ENCODE measurements around the gene PDE4D.

PDE4D gene

DNA sequence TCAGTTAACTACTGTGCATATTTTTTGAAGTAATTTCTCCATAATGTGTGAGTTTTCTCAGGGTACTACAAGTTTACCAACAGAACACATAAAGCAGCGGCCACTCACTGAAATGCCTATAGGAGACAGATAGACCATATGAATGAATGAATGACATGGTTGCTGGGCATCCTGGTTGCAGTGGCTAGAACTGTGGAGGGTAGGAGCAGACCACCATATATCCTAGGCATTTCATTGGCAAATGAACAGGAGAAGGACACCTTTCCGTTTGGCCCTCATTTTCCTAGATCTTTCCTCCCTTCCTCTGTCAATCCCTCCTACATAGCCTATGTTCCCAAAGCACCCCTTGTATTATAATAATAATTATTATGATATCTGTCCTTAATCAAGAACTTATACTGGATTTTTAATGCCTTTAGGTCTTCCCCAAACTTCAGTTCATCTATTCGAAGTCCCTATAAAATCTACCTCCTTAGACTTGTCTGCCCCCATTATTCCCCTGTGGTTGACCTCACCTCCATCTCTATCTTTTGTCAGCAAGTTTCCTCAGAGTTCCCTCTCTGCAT is 838.5 kb downstream of the PDE4D start:
- DNase-seq = no peak

DNA sequence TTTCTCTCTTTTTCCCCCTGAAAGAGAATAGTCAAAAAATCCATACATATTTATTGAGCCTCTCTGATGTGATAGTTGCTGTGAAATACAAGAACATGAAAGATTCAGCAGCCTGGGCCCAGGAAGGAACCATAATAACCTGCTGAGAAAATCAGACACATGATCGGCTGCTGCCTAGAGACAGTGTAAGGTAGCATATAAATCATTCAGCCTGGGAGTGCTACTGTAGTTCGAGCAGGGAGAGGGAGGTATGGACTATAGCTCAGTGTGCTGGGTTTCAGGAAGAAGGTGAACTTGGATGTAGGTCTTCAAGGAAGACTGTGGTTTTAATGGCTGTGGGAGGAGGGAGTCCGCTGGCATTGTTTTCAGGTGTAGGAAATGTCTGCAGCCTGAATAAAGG is 841.6 kb downstream of the PDE4D start:
- no peak for DNase-seq

DNA sequence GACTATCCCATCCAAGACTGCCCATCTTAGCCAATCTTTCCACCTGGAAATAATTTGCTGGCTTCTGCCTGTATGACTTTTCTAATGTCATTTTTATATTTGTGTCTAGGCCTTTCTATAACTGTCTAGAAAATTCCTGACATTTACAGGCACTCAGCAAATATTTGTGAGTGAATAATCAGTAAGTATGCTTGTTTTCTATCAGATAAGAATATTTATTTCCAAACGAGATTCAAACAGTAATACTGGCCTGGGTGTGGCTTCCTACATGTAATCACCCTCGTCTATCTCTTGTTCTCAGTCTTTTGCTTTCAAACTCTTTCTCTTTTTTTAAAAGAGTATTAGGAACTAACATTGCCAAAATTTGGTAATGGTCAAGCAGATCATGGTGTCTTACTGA is 844.4 kb downstream of the PDE4D start:
- no peak for DNase-seq

DNA sequence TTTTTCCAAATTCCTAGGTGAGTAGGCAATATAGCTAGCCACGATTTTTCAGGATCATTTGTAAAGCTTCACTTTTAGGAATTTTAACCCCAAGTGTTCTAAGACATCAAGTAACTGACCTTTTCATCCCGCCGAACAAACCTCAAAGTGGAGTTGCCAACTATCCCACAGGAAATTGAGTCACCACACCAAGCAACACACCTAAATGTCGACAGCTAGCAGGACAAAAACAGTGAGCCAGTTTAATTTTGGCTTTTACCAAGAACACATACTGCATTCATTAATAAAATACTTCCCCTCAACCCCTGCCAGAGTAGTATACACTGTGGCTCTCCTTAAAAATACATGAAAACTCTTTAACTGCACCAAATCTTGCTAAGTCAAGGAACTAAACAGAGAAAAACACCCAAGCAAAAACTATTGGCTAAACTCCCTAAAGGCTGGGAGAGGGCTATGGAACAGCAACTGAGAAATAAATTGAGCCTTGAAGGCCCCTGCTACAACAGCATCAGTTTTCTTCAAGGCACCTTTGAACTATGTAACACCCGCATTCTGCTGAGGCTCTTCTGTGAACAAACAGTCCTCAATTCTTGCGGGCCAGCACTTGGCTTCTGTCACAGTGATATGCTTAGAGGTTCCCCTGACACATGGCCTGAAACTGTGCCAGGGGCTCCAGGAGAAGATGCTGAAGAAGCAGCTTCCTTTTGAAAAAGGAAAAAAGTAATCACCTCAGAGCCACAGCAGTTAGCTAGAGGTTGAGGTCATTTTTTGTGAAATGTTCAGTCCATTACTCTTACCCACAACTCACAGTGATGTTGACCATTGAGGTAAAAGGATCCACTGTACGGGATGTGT is 851.1 kb downstream of the PDE4D start:
- no peak for DNase-seq

- no peak for DNase-seq
Observed at GRCh38 chr5:59041355-59041754, 852.2 kb downstream of the PDE4D start.

GRCh38 chr5:59040804-59041201 is 852.7 kb downstream of the PDE4D start:
- no peak for DNase-seq

DNA sequence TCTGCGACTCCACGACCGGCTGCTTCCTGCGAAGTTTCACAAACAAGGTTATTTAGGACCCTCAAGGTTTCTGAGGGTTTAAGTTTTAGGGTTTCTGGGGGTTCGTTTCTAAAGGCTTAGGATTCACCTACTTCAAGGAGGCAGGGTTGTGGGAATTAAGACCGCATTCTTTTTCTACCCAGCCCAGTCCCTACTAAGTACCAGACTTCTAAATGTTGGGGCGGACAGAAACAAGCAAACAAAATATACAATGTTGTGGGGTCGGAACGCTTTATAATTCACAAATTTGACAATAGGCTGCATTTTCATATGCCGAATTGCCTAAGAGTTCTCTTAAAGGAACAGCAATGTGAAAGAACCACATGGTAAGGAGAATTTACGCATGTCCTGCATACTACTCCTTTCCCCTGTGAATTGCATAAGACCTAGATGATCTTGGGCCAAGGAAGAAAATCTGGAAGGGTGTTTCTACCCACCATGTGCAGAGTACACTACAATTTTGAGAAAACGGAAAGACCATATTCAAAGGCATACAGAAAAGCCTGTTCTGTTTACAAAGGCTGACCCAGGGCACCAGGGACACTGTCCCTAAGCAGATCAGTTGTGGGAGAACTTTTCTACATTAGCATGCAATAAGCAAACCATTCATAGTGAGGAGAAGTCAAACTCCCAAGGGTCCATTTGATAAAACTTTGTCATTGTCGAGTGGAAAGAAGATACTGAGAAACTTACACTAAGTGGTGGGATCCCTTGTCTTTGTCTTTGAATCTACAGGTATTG is 853.3 kb downstream of the PDE4D start:
- no peak for DNase-seq

DNA sequence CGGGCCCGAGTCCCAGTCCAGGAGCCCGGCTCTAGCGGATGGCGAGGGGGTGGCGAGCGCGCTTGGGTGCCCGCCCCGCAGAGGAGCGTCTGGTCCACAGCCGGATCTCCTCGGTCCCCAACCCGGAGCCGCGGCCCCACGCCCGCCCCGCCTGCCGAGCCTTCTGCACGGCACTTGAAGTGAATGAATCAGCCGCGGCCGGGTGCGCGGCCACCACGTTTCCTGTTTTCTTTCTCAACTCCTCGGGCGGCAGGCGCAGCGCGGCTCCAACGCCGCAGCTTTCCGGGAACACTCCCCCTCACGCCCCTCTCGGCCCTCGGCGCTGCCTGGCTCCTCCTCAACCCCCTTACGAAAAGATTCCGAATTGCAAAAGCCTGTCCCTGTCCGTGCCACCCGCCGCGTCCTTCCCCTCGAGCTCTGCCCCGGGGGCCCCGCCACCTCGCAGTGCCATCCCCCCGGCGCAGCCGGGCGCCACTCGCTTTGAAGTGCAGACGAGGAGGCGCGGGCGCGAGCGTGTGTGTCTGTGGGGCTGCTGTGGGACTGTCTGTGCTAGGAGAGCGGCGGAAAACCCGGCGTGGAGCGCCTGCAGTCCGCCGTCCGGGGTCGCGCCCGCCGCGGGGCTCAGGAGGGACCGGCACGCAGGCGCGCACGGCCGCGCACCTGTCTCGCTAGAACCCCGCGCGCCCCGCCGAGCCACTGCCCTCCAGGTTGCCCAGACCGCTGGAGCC is 854.1 kb downstream of the PDE4D start:
- peak; percentile 92 for DNase-seq

- DNase-seq = no peak
Observed at GRCh38 chr5:59038798-59039295, 854.7 kb downstream of the PDE4D start.

- no peak for DNase-seq
Observed at GRCh38 chr5:59037941-59038797, 855.4 kb downstream of the PDE4D start.

- DNase-seq = no peak
Observed at GRCh38 chr5:59037453-59037852, 856.1 kb downstream of the PDE4D start.

- no peak for DNase-seq
Observed at GRCh38 chr5:59037041-59037440, 856.5 kb downstream of the PDE4D start.

DNA sequence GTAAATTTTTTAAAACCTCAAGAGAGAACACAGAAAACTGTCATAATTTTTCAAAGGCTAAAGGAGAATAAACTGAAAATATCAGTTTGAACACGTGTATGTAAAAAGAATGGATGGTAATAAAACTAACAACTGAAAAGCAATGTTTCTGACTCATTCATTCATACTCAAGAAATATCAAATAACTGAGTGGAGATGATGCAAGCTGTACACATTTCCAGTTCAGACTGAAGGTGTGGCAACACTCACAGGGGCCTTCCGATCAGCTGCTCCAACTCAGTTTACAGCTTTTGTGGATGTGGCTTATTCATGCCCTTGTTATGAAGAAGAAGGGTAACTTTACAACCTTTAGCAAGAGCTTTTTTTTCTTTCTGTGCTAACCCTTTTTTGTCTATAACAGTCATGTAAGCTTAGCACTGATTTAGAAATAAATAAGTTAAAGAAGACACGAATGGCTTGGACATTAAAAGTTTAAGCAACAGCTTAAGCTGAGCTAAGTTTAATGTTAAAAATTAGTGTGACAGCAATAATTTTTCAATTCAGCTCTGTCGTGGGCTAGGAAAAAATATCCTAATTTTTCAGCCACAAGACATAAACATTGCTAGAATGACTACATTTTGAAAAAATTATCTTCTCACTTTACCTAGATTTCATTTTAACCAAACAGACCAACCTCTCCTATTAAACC is 857.1 kb downstream of the PDE4D start:
- DNase-seq = peak; percentile 54

DNA sequence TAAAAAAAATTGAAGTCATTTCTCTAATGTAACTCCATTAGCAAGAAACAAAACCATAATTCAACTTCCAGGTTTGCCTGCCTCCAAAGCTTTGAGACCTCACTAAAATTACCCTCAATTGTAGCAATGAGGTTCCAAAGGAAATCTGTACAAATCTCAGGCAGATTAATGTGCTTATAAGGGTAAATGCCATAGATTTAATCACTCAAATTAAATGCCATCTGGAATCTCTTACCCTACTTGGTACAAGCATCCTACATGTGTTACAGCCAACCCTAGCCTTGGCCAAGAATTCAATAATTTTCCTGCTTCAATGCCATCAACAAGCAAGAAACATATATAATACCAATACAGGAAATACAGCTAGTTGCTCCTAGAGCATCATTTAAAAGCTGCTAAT is 857.8 kb downstream of the PDE4D start:
- no peak for DNase-seq

GRCh38 chr5:59034498-59035186 is 858.9 kb downstream of the PDE4D start:
- peak; percentile 52 for DNase-seq

- DNase-seq = no peak
Observed at GRCh38 chr5:59027145-59027907, 866.2 kb downstream of the PDE4D start.

DNA sequence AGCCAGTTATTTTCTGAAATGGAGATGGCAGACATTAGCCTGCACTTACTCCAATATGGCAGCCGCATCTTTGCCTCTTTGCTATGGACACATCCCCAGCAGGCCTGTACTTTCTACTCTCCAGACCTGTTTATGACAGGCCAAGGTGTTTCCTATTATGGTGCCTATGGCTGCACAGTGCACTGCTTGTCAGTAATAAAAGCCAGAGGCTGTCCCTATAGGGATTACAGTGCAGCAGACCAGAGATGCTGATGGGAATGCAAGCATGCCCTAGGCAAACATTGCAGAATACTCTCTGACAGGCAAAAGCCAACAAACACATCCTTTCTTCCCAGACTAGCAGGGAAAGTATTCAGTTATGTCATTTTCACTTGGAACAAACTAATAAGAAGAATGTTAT is 867.8 kb downstream of the PDE4D start:
- DNase-seq = no peak

- no peak for DNase-seq
Observed at GRCh38 chr5:59021837-59022514, 871.5 kb downstream of the PDE4D start.

- no peak for DNase-seq
Observed at GRCh38 chr5:59021286-59021673, 872.2 kb downstream of the PDE4D start.

All from central memory CD4-positive, alpha-beta T cell (primary cell).